ENCODE measurements around the gene CES4A.

CES4A gene

GRCh38 chr16:66996324-66996982, 8.1 kb downstream of the CES4A start:
- TF ChIP-seq CTCF (IDR thresholded peaks at IDR 0.05; ENCODE audit: low read depth, low read length): no peak
- no peak overlapping the region for H3K4me3 ChIP-seq (ENCODE audit: low read depth, low read length)

- no peak overlapping the region for H3K4me3 ChIP-seq (ENCODE audit: low read depth, low read length)
- TF ChIP-seq CTCF (IDR thresholded peaks at IDR 0.05; ENCODE audit: low read depth, low read length): no peak
Measured at GRCh38 chr16:66996983-66997358, 8.6 kb downstream of the CES4A start.

- peak overlapping the region; percentile 52 for H3K4me3 ChIP-seq (ENCODE audit: low read depth, low read length)
- no peak for TF ChIP-seq CTCF (IDR thresholded peaks at IDR 0.05; ENCODE audit: low read depth, low read length)
Measured at GRCh38 chr16:67000384-67001351, 12.3 kb downstream of the CES4A start.

GRCh38 chr16:67001726-67002125, 13.3 kb downstream of the CES4A start:
- no peak for TF ChIP-seq CTCF (IDR thresholded peaks at IDR 0.05; ENCODE audit: low read depth, low read length)
- H3K4me3 ChIP-seq (ENCODE audit: low read depth, low read length): no peak overlapping the region

- no peak for TF ChIP-seq CTCF (IDR thresholded peaks at IDR 0.05; ENCODE audit: low read depth, low read length)
- no peak overlapping the region for H3K4me3 ChIP-seq (ENCODE audit: low read depth, low read length)
Measured at GRCh38 chr16:67006930-67007658, 18.7 kb downstream of the CES4A start.

- TF ChIP-seq CTCF (IDR thresholded peaks at IDR 0.05; ENCODE audit: low read depth, low read length): no peak
- H3K4me3 ChIP-seq (ENCODE audit: low read depth, low read length): no peak overlapping the region
Measured at GRCh38 chr16:67009158-67009557, 20.8 kb downstream of the CES4A start.
